ENCODE results near the gene SCAMP3. TPM values are rescaled to one million over a fixed set of nuclear protein-coding genes. Genes with fewer than 3 reads are reported as not detected.

Gene SCAMP3
- total RNA-seq, 2 experiments from 2014 or later = 81.3 to 97.2 TPM

GRCh38 chr1:155300024-155300423, 37.9 kb upstream of the SCAMP3 start:
- POLR2A ChIA-PET = no interaction called here

GRCh38 chr1:155297384-155297783, 35.2 kb upstream of the SCAMP3 start:
- ATAC-seq (no peak), DNase-seq (no peak)
- no peaks in the 10 kb centered on the region for H3K9me3 Mint-ChIP-seq
- ChIA-PET POLR2A (no interaction called here), CTCF (no interaction called here)
- peaks cover 4% of the 10 kb centered on the region for H3K4me1 Mint-ChIP-seq (ENCODE audit: low read depth)
- H3K27ac Mint-ChIP-seq = no peak overlapping the region
- no peak for TF ChIP-seq CTCF (IDR thresholded peaks at IDR 0.05)
- intact Hi-C loops (cut with micrococcal nuclease) = no loop called here
- no peaks in the 10 kb centered on the region for H3K36me3 Mint-ChIP-seq (ENCODE audit: low read depth)
- H3K27me3 Mint-ChIP-seq = peaks cover 30% of the 10 kb centered on the region
- H3K4me3 Mint-ChIP-seq = no peak overlapping the region

More at GRCh38 chr1:155300024-155300423, 37.9 kb upstream of the SCAMP3 start:
- H3K27me3 Mint-ChIP-seq = peaks cover 21% of the 10 kb centered on the region
- no peak overlapping the region for H3K27ac Mint-ChIP-seq
- no peak for ATAC-seq
- no peaks in the 10 kb centered on the region for H3K4me1 Mint-ChIP-seq (ENCODE audit: low read depth)
- CTCF ChIA-PET = interaction anchor here (1.3 to 1.4 kb wide), 2 partner anchors 8 to 49 kb away, joined by 3 to 5 read pairs; no protein-coding TSS in a partner anchor
- no peaks in the 10 kb centered on the region for H3K36me3 Mint-ChIP-seq (ENCODE audit: low read depth)
- DNase-seq = no peak
- intact Hi-C loops (cut with micrococcal nuclease) = no loop called here
- no peaks in the 10 kb centered on the region for H3K9me3 Mint-ChIP-seq
- H3K4me3 Mint-ChIP-seq = no peak overlapping the region
- TF ChIP-seq CTCF (IDR thresholded peaks at IDR 0.05) = no peak

DNA sequence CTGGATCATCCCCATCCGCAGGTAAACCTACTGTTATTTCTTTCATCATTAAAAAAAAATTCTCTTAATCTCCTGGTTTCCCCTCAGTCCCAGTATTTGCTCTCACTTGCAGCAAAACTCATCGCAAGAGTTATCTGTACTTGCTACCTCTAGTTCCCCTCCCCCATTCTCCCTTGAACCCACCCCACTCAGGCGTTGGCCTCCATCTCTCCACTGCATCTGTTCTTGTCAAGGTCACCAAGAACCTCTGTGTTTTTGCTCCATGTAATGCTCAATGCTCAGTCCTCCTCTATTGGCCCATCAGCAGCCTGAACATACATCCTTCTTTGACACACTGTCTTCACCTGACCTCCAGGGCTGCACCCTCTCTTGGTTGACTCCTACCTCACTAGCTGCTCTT, 34.5 kb upstream of the SCAMP3 start:
- ATAC-seq (no peak), DNase-seq (no peak)
- Mint-ChIP-seq H3K27ac (no peak overlapping the region), H3K9me3 (no peaks in the 10 kb centered on the region), H3K27me3 (peaks cover 30% of the 10 kb centered on the region), H3K4me3 (no peak overlapping the region), H3K4me1 (ENCODE audit: low read depth) (peaks cover 4% of the 10 kb centered on the region), H3K36me3 (ENCODE audit: low read depth) (no peaks in the 10 kb centered on the region)
- intact Hi-C loops (cut with micrococcal nuclease) = no loop called here
- ChIA-PET CTCF (no interaction called here), POLR2A (no interaction called here)
- no peak for TF ChIP-seq CTCF (IDR thresholded peaks at IDR 0.05)

DNA sequence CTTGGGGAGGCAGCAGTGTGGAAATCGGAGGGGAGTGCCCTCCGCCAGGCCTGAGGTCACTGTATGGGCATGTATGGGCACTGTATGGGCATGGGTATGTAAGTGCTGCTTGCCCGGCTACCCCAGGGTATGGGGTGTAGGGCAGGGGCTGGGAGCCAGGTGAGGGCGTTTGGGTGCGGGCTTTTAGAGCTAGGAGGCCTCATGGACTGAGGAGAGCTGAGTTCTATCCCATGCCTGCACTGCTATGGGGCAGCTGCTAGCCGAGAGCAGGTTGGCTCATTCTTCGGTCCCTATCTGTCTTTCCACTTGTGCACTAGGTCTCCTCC, 33.7 kb upstream of the SCAMP3 start:
- H3K36me3 Mint-ChIP-seq (ENCODE audit: low read depth) = no peaks in the 10 kb centered on the region
- TF ChIP-seq CTCF (IDR thresholded peaks at IDR 0.05) = no peak
- H3K27ac Mint-ChIP-seq = no peak overlapping the region
- H3K4me3 Mint-ChIP-seq = no peak overlapping the region
- CTCF ChIA-PET = no interaction called here
- no peaks in the 10 kb centered on the region for H3K9me3 Mint-ChIP-seq
- intact Hi-C loops (cut with micrococcal nuclease) = no loop called here
- POLR2A ChIA-PET = no interaction called here
- ATAC-seq (no peak), DNase-seq (no peak)
- peaks cover 4% of the 10 kb centered on the region for H3K4me1 Mint-ChIP-seq (ENCODE audit: low read depth)
- H3K27me3 Mint-ChIP-seq = peaks cover 30% of the 10 kb centered on the region

- no peak for TF ChIP-seq CTCF (IDR thresholded peaks at IDR 0.05)
- peak; percentile 27 for ATAC-seq
- intact Hi-C loops (cut with micrococcal nuclease) = no loop called here
- Mint-ChIP-seq H3K4me1 (ENCODE audit: low read depth) (peaks cover 4% of the 10 kb centered on the region), H3K27me3 (peaks cover 30% of the 10 kb centered on the region), H3K27ac (no peak overlapping the region), H3K36me3 (ENCODE audit: low read depth) (no peaks in the 10 kb centered on the region), H3K9me3 (no peaks in the 10 kb centered on the region), H3K4me3 (no peak overlapping the region)
- no peak for DNase-seq
- ChIA-PET CTCF (no interaction called here), POLR2A (interaction anchor here (0.8 to 1.1 kb wide), 2 partner anchors 44 to 47 kb away, joined by 3 to 5 read pairs; no protein-coding TSS in a partner anchor)
These were observed 33.2 kb upstream of the SCAMP3 start for GRCh38 chr1:155295183-155295941.
